GM10847 (cell line): Measurements from ENCODE around the gene SCT.

Experiments used
- POLR2A ChIP-seq: IDR thresholded peaks from 2 replicates; pipeline ENCODE4 v1.6.1; 2011; ENCODE audit not compliant: insufficient read length; ENCODE audit errors: extremely low read depth

SCT gene

GRCh38 chr11:650482-650881, 23.5 kb upstream of the SCT start:
- no peak for TF ChIP-seq POLR2A

DNA sequence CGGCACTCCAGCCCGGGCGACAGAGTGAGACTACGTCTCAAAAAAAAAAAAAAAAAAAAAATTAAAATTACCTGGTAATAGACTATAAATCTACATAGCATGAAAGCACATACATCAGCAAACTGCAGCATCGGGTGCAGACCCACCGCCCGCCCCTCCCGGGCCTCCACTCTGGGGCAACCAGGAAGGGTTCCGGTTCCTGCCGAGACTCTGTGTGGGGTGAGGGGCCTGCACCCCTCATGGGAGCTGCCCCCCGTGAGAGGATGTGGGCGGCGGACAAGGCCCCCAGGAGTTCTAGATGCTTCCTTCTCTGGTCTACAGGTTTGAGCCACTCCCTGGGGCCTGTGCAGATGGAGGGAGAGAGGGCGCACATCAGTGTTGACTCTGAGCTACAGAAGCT, 19.2 kb upstream of the SCT start:
- no peak for TF ChIP-seq POLR2A

GRCh38 chr11:645536-645935, 18.6 kb upstream of the SCT start:
- TF ChIP-seq POLR2A: no peak

- TF ChIP-seq POLR2A: no peak
These were observed 17.1 kb upstream of the SCT start for GRCh38 chr11:643849-644738.

- no peak for TF ChIP-seq POLR2A
These were observed 16.4 kb upstream of the SCT start for GRCh38 chr11:643366-643765.

DNA sequence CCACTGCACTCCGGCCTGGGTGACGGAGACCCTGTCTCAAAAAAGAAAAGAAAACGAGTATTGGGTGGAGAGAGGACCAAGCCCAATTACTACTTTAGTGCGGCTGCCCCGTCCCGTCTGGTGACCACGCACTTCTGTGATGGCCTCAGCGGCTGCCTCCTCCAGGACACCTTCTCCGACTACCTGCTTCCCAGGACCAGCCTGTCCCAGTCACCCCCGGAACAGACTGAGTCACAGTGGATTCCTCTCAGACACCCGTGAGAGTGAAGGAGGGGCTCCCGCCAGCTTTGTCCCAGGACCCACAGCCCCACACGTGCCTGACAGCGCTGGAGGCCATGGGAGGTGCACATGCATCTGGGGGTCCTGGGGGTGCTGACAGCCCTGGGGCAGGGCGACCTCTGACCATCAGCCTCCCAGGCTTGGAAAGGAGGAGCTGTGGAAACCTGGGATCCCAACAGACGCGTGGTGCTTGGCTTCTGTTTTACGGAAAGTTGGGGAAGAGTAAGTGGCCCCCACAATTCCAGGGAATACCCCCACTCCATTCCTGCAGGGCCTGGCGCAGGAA, 14.9 kb upstream of the SCT start:
- no peak for TF ChIP-seq POLR2A

DNA sequence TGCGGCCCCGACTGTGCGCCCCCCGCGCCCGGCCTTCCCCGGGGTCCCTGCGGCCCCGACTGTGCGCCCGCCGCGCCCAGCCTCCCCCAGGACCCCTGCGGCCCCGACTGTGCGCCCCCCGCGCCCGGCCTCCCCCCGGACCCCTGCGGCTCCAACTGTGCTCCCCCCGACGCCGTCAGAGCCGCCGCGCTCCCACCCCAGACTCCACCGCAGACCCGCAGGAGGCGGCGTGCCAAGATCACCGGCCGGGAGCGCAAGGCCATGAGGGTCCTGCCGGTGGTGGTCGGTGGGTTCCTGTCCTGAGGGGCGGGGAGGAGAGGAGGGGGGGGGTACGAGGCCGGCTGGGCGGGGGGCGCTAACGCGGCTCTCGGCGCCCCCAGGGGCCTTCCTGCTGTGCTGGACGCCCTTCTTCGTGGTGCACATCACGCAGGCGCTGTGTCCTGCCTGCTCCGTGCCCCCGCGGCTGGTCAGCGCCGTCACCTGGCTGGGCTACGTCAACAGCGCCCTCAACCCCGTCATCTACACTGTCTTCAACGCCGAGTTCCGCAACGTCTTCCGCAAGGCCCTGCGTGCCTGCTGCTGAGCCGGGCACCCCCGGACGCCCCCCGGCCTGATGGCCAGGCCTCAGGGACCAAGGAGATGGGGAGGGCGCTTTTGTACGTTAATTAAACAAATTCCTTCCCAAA, 13.2 kb upstream of the SCT start:
- TF ChIP-seq POLR2A: no peak

DNA sequence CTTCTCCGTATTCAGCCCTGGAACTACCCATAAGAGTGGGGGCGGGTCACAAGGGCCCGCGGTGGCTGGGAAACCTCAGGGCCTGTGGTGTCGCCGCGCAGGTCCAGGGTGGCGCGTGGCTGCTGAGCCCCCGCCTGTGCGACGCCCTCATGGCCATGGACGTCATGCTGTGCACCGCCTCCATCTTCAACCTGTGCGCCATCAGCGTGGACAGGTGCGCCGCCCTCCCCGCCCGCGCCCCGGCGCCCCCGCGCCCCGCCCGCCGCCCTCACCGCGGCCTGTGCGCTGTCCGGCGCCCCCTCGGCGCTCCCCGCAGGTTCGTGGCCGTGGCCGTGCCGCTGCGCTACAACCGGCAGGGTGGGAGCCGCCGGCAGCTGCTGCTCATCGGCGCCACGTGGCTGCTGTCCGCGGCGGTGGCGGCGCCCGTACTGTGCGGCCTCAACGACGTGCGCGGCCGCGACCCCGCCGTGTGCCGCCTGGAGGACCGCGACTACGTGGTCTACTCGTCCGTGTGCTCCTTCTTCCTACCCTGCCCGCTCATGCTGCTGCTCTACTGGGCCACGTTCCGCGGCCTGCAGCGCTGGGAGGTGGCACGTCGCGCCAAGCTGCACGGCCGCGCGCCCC, 12.5 kb upstream of the SCT start:
- no peak for TF ChIP-seq POLR2A

GRCh38 chr11:638631-639331, 11.8 kb upstream of the SCT start:
- TF ChIP-seq POLR2A: no peak

DNA sequence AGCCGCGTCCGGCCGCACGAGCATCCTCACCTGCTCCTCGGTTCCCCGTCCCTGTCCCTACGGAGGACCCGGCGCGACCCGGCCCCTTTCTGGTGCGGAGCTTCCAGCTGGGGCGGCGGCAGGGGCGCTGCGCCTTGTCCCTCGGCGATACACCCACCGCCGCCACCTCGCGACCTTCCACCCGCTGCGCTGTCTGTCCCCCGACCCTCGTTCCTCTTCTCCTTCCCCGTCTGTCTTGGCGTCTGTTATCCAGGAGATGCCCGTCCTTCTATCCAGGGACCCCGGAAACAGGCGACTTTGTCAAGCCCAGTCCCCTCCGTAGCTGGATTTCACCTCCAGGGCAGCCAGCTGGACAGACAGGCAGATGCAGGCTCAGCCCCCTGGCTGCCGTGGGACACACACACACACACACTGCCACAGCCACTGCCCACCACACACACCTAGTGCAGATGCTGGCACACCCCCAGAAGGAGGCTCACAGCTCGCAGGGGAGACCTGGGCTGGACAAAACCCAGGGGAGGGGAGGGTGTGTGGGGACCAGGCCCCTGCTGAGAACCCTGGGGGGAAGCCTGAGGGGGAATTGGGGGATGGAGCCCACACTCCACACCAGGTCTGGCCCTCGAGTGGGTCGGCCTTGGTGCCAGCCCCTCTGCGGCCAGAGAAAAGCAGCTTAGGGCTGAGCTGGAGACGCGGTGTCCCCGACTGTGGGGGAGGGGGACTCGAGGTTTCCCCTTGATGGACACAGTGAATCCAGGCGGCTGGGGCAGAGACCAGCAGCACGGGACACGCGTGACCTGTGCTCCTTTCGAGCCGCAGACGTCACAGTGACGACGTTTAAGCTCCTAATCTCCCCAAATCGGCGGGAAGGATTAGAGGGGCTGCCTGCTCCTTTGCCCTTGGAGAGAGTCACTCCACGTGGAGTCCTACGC, 10.9 kb upstream of the SCT start:
- no peak for TF ChIP-seq POLR2A

- TF ChIP-seq POLR2A: no peak
These were observed 10.3 kb upstream of the SCT start for GRCh38 chr11:637333-637592.

GRCh38 chr11:636511-637332, 9.7 kb upstream of the SCT start, which contains the start of gene DRD4:
Gene DRD4 (plus strand): TSS chr11:637269. CDS start chr11:637305, 36 bp downstream.
- no peak for TF ChIP-seq POLR2A

GRCh38 chr11:635945-636510, 9.0 kb upstream of the SCT start:
- no peak for TF ChIP-seq POLR2A
